Stimulated activated CD4-positive, alpha-beta T cell treated with anti-CD3 and anti-CD28 coated beads, Interleukin-1b, Interleukin-23, amount 100 ng/mL, for 4 hours (primary cell): ENCODE data around the gene PDCD11.
"Not testable (repeated sequence)": the region's sequence is repeated elsewhere in the genome, so short reads cannot be mapped to it uniquely, and the experiment has no call there.

Source experiments
- DNase-seq, 2 donors: peaks; one replicate each; pipeline ENCODE4 v3.0.0-alpha.2; 2020; ENCODE audit warnings: low read depth in 2 of 2

PDCD11 gene

GRCh38 chr10:103475437-103475836 is 79.0 kb downstream of the PDCD11 start:
- no peak for DNase-seq

GRCh38 chr10:103476046-103476768 is 79.8 kb downstream of the PDCD11 start:
- DNase-seq, result no peak

DNA sequence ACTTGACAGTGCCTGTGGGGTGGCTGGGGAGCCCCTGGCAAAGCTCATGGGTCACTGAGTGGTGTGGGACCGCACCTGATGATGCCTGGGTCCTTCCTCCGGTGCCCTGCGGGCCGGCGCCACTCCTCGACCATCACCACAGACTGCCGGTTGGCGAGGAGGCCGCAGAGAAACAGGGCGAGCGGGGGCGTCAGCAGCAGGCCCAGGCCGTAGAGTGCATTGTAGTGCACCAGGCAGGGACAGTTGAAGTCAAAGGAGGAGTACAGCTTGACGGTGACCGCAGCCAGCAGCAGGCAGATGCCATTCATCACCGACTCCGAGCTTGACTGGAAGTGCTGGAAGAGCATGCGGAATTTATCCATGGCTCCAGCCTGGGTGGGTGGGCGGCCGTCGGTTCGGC is 82.2 kb downstream of the PDCD11 start:
- no peak for DNase-seq

DNA sequence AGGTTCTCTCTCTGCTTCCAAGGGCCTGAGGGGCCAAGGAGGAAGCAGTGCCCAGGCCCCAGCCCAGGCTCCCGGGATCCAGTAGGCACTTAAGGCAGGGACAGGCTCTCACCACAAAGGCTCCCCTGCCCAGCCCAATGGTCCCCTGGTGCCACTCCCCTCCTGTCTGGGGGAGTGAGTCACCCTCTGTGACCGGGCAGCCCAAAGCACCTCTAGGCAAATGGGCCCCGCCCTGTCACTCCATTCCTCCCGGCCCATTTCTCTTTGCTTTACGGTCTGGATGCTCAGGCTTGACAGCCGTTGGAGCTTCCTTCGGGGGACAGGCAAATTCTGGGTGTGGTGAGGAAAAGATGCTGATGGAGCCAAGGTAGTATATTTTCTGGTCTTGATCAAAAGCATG is 82.7 kb downstream of the PDCD11 start, which contains the start of gene CALHM3:
Gene CALHM3, minus strand, starts transcription at position 106 of the 400 bp plus-strand sequence. CDS start 208 bp downstream, outside the sequence.
- DNase-seq, result no peak

GRCh38 chr10:103480521-103480920 is 84.1 kb downstream of the PDCD11 start:
- no peak for DNase-seq

- DNase-seq, result no peak
These were observed 85.6 kb downstream of the PDCD11 start for GRCh38 chr10:103481974-103482531.

GRCh38 chr10:103486635-103487409 is 90.4 kb downstream of the PDCD11 start:
- DNase-seq, result not testable (repeated sequence)

DNA sequence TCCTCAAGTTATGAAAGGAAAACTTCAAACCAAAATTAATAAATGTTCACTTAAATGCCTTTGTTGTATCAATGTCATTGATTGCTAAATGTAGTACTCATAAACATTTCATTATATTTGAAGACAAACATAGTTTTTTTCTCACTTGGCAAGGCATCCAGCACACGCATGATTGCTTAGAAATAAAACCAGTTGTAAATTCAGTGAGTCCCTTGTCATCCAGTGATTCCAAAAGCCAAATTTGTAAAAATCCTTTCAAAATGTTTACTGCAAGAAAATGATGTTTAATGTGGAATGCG is 90.9 kb downstream of the PDCD11 start:
- no peak for DNase-seq

DNA sequence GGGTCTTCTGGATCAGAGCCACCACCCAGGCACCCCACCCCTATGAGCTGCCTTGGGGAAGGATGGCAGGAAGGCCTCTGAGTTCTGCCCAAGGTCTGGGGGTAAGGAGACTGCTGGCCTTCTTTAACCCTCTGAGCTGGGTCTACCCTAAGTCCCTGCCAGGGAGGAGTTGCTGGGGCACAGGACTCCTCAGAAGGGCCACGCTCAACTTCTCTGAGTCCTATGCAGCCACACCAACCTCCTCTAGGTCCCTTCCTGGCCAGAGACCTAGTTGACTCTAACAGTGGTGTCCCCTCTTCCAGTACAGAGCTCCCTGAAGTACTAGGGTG is 94.5 kb downstream of the PDCD11 start:
- DNase-seq, result no peak

GRCh38 chr10:103491729-103492364 is 95.4 kb downstream of the PDCD11 start:
- DNase-seq, result no peak

DNA sequence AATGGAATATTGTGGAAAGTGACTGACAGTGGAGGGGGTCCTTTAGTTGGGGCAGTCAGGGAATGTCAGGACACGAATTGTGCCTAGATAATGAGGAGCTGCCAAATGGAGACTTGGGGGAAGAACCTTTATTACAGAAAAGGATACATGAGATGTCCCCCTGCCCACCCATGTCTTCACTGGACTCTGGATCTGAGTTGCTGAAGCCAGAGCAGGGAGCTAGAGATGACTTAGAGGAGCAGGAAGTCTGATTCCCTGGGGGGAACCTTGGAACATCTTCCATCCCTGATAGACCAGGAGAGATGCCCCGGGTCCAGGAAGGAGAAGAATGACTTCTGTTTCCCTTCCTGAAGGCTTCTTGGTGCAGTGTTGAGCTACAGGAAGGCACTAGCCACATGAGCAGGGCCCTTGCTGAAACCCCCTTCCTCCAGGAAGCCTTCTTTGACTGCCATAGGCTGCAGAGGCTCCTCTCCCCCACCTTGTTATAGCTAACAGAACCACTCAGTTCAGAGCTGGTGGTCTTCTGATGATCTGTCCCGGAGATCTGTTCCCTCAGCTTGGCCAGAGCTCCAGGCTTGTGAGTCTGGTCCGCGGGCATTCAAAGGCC is 96.3 kb downstream of the PDCD11 start:
- DNase-seq, result no peak

- peak in 1 of 2 donors; percentile 18 for DNase-seq
These were observed 97.0 kb downstream of the PDCD11 start, which contains the start of gene NEURL1 for GRCh38 chr10:103493362-103493915. NEURL1 (plus strand) TSS chr10:103493705; CDS start chr10:103494388, 683 bp downstream.

DNA sequence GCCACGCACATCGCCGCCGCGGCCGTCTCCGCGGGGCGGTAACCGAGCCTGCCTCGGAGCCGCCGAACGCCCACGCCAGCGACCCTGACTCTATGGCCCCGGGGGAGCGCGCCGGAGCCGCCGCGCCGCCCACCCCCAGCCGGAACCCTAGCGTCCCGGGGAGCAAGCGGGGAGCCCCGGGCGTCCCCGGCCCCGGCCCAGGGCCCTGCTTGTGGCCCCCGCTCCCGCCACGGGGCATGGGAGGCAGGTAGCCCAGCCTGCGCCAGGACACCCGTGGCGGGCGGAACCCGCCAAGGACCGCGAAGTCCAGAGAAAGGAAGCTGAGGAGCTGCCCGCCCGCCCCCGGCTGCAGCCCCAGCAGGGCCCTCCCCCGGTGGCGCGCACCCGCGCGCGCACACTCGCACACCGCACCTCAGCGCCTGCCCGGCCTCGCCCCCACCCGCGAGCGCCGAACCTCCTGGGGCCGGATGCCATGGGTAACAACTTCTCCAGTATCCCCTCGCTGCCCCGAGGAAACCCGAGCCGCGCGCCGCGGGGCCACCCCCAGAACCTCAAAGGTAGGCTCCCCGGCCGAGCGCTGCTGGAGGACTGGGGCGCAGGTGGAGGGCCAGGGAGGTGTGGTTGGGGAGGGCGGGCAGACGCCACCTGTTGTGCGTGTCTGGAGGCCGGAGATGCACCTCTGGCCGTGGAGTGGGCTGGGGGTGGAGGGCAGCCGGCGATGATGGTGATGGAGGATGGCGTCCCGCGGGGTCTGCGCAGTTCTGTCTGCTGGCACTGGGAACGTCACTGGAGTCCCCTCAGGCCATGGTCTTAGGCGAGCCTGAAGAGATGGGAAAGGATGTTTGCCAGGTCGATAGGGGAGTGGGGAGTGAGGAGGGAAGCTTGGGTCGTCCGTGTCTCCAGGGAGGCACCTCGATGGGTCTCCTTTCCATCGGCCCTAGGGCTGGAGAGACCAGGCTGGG is 97.8 kb downstream of the PDCD11 start:
- peak in 1 of 2 donors; percentile 11 for DNase-seq

- no peak for DNase-seq
These were observed 98.9 kb downstream of the PDCD11 start for GRCh38 chr10:103495321-103495720.
